Measurements from ENCODE around the gene LCMT1.
A peak's percentile ranks its signal among the peaks of the same experiment; 100 is the strongest.
"Not testable (repeated sequence)": the region's sequence is repeated elsewhere in the genome, so short reads cannot be mapped to it uniquely, and the experiment has no call there.

Gene LCMT1

GRCh38 chr16:25148568-25149215 is 37.1 kb downstream of the LCMT1 start:
- DNase-seq: no peak

GRCh38 chr16:25151996-25152395 is 40.5 kb downstream of the LCMT1 start:
- DNase-seq: no peak

GRCh38 chr16:25155553-25156460 is 44.3 kb downstream of the LCMT1 start:
- no peak for DNase-seq

GRCh38 chr16:25157271-25157875 is 45.8 kb downstream of the LCMT1 start:
- no peak for DNase-seq

- DNase-seq: no peak
Measured at GRCh38 chr16:25158401-25158800, 46.9 kb downstream of the LCMT1 start.

GRCh38 chr16:25161753-25162367 is 50.3 kb downstream of the LCMT1 start:
- DNase-seq: no peak

- no peak for DNase-seq
Measured at GRCh38 chr16:25163683-25164082, 52.1 kb downstream of the LCMT1 start.

GRCh38 chr16:25165284-25165683 is 53.7 kb downstream of the LCMT1 start:
- DNase-seq: no peak

GRCh38 chr16:25167920-25168319 is 56.4 kb downstream of the LCMT1 start:
- DNase-seq: not testable (repeated sequence)

- no peak for DNase-seq
Measured at GRCh38 chr16:25171390-25171789, 59.8 kb downstream of the LCMT1 start.

- no peak for DNase-seq
Measured at GRCh38 chr16:25172831-25173230, 61.3 kb downstream of the LCMT1 start.

GRCh38 chr16:25174285-25174684 is 62.7 kb downstream of the LCMT1 start:
- no peak for DNase-seq

GRCh38 chr16:25176136-25176535 is 64.6 kb downstream of the LCMT1 start:
- no peak for DNase-seq

GRCh38 chr16:25177512-25177830 is 65.9 kb downstream of the LCMT1 start:
- no peak for DNase-seq

- no peak for DNase-seq
Measured at GRCh38 chr16:25177831-25178688, 66.5 kb downstream of the LCMT1 start.

- not testable (repeated sequence) for DNase-seq
Measured at GRCh38 chr16:25181236-25181635, 69.7 kb downstream of the LCMT1 start.

- no peak for DNase-seq
Measured at GRCh38 chr16:25184771-25185170, 73.2 kb downstream of the LCMT1 start.

- no peak for DNase-seq
Measured at GRCh38 chr16:25187491-25187795, 75.9 kb downstream of the LCMT1 start.

GRCh38 chr16:25189305-25189704 is 77.8 kb downstream of the LCMT1 start:
- no peak for DNase-seq

- DNase-seq: peak; percentile 55
Measured at GRCh38 chr16:25192096-25192495, 80.6 kb downstream of the LCMT1 start.

- no peak for DNase-seq
Measured at GRCh38 chr16:25194273-25194878, 82.8 kb downstream of the LCMT1 start.

GRCh38 chr16:25198021-25198420 is 86.5 kb downstream of the LCMT1 start:
- DNase-seq: no peak

All from NCI-H2171 treated with DMSO at 0.1 percent for 48 hours (cell line).